ENCODE data around the gene EIF5B.
"Not testable (repeated sequence)": the region's sequence is repeated elsewhere in the genome, so short reads cannot be mapped to it uniquely, and the experiment has no call there.

EIF5B gene, protein sequence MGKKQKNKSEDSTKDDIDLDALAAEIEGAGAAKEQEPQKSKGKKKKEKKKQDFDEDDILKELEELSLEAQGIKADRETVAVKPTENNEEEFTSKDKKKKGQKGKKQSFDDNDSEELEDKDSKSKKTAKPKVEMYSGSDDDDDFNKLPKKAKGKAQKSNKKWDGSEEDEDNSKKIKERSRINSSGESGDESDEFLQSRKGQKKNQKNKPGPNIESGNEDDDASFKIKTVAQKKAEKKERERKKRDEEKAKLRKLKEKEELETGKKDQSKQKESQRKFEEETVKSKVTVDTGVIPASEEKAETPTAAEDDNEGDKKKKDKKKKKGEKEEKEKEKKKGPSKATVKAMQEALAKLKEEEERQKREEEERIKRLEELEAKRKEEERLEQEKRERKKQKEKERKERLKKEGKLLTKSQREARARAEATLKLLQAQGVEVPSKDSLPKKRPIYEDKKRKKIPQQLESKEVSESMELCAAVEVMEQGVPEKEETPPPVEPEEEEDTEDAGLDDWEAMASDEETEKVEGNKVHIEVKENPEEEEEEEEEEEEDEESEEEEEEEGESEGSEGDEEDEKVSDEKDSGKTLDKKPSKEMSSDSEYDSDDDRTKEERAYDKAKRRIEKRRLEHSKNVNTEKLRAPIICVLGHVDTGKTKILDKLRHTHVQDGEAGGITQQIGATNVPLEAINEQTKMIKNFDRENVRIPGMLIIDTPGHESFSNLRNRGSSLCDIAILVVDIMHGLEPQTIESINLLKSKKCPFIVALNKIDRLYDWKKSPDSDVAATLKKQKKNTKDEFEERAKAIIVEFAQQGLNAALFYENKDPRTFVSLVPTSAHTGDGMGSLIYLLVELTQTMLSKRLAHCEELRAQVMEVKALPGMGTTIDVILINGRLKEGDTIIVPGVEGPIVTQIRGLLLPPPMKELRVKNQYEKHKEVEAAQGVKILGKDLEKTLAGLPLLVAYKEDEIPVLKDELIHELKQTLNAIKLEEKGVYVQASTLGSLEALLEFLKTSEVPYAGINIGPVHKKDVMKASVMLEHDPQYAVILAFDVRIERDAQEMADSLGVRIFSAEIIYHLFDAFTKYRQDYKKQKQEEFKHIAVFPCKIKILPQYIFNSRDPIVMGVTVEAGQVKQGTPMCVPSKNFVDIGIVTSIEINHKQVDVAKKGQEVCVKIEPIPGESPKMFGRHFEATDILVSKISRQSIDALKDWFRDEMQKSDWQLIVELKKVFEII

DNA sequence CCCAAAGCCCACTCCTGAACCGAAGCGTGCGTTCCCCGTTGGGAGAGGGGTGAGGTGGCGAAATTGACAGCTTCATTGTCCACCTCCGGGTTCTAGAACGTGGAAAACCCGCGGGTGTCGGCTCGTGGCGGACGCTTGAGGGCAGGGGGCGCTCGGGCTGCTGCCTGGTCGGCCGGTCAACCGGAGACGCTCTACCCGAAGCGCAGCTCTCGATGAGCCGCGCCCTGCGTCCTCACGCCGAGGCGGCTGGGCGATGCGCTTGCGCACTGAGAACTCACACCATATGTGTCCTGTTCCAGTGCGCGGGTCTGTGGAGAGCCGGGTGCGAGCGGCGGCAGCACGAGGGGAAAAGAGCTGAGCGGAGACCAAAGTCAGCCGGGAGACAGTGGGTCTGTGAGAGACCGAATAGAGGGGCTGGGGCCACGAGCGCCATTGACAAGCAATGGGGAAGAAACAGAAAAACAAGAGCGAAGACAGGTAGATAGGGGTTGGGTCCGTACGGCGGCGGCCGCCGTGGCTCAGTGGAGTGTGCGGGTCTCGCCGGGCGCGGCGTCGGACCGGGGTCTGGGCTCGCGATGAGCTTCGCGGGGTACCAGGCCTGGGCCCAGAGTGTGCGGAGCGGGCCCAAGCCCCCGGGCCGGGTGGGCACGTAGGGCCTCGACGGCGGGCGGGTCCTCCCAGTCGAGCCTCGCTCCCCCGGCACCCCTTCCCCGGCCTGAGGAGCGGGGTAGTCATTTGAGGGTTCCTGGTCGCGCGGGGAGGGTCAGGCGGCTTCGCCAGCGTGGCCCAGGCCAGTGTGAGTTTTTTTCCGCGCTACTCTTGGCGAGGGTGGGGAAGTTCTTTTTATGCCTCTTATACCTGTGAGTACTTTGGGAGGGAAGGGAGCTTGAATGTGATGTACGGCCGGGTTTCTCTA lies at the start of gene EIF5B:
Gene EIF5B (plus strand): TSS at position 277 of the 916 bp plus-strand sequence. CDS start 166 bp downstream, at position 443.
- DNase-seq (ENCODE audit: low read depth in 2 of 2, low spot score in 1 of 2): peak; percentile 75 to 85

DNA sequence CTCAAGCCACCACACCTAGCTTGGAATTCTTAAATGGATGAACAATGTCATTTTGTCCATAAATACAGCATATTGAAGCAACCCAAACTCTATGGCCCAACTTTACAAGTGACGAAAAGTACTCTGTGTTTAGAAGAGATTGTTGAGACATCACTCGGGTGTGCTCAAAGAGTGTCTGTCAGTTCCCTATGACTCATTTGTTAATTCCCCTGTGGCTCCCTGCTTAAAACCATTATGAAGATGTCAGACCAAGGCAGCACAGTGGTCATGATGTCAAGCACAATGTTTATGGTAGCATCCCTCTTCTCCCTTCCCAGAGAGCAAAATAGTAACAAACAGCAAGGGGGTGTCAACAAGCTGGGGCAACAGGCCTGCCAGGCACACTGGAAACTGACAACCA lies 39.2 kb upstream of the EIF5B start:
- DNase-seq (ENCODE audit: low read depth in 2 of 2, low spot score in 1 of 2): no peak

DNA sequence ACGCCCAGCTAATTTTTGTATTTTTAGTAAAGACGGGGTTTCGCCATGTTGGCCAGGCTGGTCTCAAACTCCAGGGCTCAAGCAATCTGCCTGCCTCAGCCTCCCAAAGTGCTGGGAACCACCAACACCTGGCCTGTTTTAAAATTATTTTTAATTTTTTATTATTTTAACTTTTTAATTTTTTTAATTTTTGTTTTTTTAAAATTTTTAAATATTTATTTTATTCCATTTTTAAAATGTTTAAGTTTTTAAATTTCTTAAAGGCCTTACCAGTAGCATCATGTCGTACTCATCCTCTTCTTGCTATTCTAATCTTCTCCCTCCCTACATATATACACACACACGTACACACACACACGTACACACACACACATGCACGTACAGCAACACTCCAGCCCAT lies 37.6 kb upstream of the EIF5B start:
- no peak for DNase-seq (ENCODE audit: low read depth in 2 of 2, low spot score in 1 of 2)

DNA sequence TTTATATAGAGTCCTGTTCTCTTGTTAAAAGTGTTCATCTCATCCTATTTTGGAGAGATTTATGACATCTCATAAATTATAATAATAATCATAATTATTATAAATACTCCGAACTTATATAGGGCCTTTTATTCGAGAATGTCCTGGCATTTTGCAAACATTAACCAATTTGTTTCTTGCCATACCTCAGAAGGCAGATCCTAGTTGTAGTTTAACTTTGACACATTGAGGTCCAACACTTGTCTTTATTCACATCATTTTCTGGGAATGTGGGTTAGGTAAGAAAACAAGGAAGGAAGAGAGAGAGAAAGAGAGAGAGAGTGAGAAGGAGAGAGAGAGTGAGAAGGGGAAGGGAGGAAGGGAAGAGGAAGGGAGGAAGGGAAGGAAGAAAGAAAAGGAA lies 36.1 kb upstream of the EIF5B start, which contains the start of gene LYG1:
Gene LYG1 (minus strand): TSS at position 101 of the 400 bp plus-strand sequence. CDS start 5,527 bp downstream, outside the sequence.
- DNase-seq (ENCODE audit: low read depth in 2 of 2, low spot score in 1 of 2): not testable (repeated sequence)

DNA sequence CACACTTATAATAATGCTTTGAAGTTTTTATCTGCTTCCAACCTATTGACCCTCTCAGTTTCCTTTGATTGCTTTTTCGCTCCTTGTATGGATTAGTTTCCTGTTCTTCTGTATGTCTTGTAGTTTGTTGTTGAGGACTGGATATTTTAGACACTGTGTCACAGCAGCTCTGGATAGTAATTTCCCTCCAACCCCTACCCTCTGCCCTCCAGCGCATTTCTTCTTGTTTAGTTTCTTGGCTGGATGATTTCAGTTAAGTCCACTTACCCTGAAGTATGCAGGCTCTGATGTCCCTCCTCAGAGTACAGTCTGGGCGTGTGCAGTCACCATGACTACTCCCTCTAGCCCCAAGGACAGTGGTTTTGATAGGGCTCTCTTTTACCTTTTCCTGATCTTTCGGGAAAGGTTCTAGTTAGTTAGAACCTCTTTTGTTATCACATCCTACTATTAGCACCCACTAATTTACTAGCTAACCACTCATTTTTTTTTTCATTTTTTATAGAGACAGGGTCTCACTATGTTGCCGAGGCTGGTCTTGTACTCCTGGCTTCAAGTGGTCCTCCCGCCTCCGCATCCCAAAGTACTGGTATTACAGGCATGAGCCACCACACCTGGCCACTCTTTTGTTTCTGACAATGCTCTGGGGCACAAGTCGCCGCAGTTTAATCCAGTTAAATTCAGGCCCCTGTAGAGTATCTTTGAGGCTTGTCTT lies 19.9 kb upstream of the EIF5B start:
- DNase-seq (ENCODE audit: low read depth in 2 of 2, low spot score in 1 of 2): no peak

DNA sequence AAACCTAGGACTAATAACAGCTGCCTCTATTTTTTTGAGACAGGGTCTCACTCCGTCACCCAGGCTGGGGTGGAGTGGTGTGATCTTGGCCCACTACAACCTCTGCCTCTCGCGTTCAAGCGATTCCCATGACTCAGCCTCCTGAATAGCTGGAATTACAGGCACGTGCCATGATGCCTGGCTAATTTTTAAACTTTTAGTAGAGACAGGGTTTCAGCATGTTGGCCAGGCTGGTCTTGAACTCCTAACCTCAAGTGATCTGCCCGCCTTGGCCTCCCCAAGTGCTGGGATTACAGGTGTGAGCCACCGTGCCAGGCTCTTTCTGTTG lies 19.4 kb upstream of the EIF5B start:
- not testable (repeated sequence) for DNase-seq (ENCODE audit: low read depth in 2 of 2, low spot score in 1 of 2)

DNA sequence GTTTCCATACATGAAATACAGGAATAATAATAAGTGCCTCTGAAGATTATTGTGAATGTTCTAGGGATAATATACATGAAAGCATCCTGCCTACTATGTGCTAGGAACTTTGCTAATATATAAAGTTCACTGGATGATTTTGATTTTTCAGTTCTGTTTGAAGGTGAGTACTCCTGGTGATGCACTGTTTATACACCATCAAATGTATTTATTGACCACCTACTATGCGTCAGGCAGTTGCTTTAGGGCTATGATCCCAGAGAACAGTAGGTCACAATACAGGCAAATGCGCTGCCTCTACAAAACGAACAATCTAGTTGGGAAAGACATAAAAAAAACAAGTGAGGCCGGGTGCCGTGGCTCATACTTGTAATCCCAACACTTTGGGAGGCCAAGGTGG lies 11.8 kb upstream of the EIF5B start:
- DNase-seq (ENCODE audit: low read depth in 2 of 2, low spot score in 1 of 2): no peak

DNA sequence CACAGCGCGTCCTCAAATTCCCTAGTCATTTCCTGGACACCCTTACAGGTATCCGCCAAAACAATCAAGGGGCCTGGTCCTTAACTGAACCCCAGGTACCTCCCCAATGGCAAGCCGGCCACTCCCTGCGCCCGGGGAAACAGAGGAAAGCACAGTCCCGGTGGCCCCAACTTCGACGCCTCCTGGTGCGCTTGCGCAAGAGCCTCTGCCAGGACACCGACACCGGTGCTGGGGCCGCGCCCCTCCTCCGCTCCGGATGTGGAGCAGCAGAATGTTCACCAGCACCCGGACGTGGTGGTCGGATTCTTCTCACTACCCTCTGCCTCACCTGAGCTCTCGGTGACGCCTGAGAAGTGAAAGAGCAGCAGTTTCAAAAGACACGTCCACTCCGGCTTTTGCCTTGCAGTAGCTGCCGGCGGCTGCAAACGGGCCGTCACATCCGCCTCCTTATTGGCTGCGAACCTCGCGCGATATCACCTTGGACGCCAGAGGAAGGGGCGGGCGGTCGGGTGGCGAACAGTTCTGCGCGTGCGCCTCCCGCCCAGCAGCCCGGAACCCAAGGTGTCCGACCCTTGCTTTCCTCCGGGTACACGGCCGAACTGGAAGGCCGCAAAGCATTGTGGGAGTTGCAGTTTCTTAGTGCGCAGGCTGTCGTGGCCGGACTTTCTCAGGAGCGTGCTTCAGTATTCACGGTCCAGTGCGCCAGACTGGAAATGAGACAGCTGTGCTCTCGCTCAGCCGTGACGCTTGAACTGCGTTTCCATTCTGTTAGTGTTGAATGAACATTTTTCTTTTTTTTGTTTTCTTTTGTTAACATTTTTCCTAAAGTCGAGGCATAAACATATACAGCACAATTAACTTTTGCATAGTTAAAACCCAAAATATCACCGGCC lies 1.0 kb upstream of the EIF5B start, which contains the start of gene TXNDC9:
Gene TXNDC9 (minus strand): TSS at position 423 of the 893 bp plus-strand sequence. CDS start 3,123 bp downstream, outside the sequence.
- DNase-seq (ENCODE audit: low read depth in 2 of 2, low spot score in 1 of 2): peak; percentile 90 to 95

DNA sequence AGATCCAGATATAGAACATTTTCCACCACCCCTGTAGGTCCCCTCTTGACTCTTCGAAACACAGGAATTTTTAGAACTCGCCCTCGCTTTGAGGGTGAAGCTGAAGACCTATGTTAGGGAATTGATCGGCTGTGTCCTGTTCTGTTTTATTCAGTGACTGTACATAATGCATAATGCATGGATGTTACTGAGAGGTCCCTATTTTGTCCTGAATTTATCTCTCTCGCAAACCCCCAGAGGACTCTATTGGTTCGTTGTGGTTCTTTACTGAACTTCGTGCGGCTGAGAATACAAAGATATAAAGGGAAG lies 431 bp upstream of the EIF5B start:
- DNase-seq (ENCODE audit: low read depth in 2 of 2, low spot score in 1 of 2): no peak

DNA sequence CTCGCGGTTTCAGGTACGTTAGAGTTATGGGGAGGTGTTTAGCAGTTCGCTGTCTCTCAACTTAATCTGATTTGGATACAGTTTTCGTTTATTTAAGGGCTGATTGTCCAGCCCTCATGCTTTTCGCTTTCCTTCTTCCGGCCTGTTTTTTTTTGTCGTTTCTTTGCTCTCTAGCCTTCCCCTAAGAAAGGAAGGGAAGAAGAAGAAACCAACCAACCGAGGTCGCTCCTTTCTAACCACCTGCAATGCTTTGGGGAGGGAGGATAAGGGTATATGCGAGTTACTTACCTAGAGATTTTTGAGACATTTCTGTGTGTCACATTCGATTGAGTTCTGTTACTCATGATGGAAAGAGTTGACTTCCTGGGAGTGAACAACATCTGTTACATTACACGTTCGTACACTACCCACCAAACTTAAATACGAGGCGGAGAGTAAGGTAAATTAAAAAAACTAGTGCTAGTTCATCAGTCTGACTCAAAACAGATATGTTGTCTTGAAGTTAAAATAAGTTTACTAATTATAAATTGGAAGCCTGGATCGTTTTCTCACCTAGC lies 918 bp downstream of the EIF5B start:
- DNase-seq (ENCODE audit: low read depth in 2 of 2, low spot score in 1 of 2): no peak

DNA sequence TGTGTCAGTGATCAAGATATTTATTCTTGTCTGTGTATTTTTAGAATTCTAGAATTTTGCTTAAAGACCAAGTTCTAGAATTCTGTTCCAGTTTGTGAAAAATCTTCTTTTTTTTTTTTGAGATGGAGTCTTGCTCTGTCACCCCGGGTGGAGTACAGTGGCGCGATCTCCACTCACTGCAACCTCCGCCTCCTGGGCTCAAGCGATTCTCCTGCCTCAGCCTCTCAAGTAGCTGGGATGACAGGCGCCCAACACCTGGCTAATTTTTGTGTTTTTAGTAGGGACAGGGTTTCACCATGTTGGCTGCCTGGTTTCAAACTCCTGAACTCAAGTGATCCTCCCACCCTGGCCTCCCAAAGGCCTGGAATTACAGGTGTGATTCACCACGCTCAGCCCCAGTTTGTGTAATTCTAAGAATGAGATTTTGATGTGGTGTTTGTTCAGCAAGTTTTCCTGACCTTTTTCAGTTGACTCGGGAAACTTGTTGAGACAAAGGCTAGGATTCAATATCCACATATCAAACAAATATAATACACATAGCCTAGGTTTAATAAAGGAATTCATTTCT lies 3.6 kb downstream of the EIF5B start:
- no peak for DNase-seq (ENCODE audit: low read depth in 2 of 2, low spot score in 1 of 2)

DNA sequence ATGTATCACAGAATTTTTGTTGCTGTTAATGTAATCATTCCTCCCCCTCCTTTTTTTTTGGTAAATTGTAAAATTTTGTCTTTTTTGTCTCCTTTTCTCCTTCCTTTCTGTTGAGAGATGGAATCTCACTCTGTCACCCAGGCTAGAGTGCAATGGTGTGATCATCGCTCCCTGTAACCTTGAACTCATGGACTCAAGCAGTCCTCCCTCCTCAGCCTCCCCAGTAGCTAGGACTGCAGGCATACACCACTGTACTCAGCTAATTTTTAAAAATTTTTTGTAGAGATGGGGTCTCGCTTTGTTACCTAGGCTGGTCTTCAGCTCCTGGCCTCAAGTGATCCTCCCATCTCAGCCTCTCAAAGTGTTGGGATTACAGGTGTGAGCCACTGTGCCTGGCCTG lies 5.3 kb downstream of the EIF5B start:
- DNase-seq (ENCODE audit: low read depth in 2 of 2, low spot score in 1 of 2): no peak

DNA sequence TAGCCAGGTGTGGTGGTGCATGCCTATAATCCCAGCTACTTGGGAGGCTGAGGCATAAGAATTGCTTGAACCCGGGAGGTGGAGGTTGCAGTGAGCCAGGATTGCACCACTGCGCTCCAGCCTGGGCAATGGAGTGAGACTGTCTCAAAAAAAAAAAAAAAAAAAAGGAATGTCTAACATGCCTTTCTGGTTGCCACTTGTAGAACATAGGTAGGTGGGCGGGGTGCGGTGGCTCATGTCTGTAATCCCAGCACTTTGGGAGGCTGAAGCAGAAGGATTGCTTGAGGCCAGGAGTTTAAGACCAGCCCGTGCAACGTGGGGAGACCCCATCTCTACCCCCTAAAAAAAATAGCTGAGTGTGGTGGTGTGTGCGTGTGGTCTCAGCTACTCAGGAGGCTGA lies 8.3 kb downstream of the EIF5B start:
- not testable (repeated sequence) for DNase-seq (ENCODE audit: low read depth in 2 of 2, low spot score in 1 of 2)

DNA sequence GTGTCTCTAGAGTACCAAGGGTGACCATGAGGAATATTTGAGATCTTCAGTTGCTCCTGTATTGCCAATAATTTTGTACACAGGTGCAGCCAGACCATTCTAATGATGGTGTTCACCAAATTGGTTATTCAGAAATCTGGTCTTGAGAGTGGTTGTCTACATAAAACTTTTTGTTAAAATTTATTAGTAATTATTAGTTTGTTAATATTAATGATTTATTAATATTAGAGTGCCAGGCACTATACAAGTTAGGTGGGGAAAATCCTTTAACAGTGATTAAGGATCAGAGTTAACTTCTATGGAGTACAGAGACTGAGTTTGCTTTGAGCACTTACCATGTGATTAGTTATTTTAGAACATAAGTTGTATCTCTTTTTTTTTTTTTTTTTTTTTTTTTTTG lies 9.0 kb downstream of the EIF5B start:
- DNase-seq (ENCODE audit: low read depth in 2 of 2, low spot score in 1 of 2): no peak

DNA sequence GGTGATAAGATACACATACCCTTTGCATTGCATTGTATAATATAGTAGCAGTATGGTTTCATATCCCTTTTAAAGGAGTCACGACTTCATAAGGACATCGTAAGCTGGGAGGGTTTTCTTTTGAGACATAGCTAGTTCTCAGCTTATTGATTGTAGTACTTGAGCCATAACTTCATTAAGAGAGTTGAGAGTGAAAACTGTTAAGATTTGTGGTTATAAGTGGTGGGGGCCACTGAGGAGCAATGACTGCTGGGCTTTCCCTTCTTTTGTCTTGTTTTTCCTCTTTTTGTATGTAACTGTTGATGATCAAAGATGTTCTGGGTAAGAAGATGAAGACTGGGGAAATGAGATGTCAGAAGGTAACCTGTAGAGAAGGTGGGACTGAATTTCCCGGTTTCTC lies 11.0 kb downstream of the EIF5B start:
- DNase-seq (ENCODE audit: low read depth in 2 of 2, low spot score in 1 of 2): no peak

DNA sequence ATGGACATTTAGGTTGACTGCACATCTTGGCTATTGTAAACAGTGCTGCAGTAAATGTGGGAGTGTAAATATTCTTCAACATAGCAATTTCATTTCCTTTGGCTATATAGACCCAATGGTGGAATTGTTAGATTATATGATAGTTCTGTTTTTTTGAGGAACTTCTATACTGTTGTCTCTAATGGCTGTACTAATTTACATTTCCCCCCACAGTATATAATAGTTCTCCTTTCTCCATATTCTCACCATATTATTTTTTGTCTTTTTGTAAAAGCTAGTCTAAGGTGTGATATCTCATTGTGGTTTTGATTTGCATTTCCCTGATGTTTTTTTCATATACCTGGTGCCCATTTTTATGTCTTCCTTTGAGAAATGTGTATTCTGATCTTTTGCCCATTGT lies 13.0 kb downstream of the EIF5B start:
- no peak for DNase-seq (ENCODE audit: low read depth in 2 of 2, low spot score in 1 of 2)

DNA sequence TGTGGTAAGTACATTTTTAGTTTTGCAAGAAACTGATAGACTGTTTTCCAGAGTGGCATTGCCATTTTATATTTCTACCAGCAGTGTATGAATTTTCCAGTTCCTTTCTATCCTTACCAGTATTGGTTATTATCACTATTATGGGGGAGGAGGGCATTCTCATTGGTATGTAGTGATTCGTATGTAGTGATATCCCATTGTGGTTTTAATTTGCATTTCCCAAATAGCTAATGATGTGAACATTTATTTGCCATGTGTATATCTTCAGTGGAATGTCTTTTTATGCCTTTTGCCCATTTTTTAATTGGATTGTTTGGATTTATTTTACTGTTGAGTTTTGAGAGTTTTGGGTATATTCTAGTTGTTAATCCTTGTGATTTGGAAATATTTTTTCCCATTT lies 16.9 kb downstream of the EIF5B start:
- no peak for DNase-seq (ENCODE audit: low read depth in 2 of 2, low spot score in 1 of 2)

DNA sequence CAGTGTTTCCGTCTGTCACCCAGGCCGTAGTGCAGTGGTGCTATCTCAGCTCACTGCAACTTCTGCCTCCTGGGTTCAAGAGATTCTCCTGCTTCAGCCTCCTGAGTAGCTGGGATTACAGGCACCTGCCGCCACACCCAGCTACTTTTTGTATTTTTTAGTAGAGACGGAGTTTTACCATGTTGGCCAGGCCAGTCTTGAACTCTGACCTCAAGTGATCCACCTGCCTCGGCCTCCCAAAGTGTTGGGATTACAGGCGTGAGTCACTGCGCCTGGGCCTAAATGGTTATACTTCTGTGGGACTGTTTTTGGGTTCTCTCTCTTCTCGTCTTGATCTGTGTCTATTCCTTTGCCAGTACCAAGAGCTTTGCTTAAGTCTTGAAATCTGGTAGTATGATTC lies 17.6 kb downstream of the EIF5B start:
- not testable (repeated sequence) for DNase-seq (ENCODE audit: low read depth in 2 of 2, low spot score in 1 of 2)

Data from stimulated activated CD8-positive, alpha-beta memory T cell treated with anti-CD3 and anti-CD28 coated beads, Interleukin-4, amount 100 ng/mL, for 1 hour (primary cell).